Small intestine (tissue), 7 donors: ENCODE data around the gene RTF1. TPM values are rescaled to one million over a fixed set of nuclear protein-coding genes. Genes with fewer than 3 reads are reported as not detected.
A peak's percentile ranks its signal among the peaks of the same experiment; 100 is the strongest.
"Not testable (repeated sequence)": the region's sequence is repeated elsewhere in the genome, so short reads cannot be mapped to it uniquely, and the experiment has no call there.

Source experiments
- DNase-seq, 2 donors: peaks; one replicate each; pipeline versions ENCODE4 v3.0.0 to v3.0.0-alpha.2; 2013
- FAIRE-seq: peaks from 2 replicates; lab custom pipeline; 2012; peaks lifted over from hg19 to GRCh38; lab: Jason Lieb, UNC
- H3K27ac ChIP-seq, 3 donors: one replicate each; pipeline ENCODE4 v1.5.1; 2013; ENCODE audit warnings: low read length in 2 of 3, mild to moderate bottlenecking in 2 of 3, control low read depth in 1 of 3, inconsistent platforms in 1 of 3, low read depth in 1 of 3, moderate library complexity in 1 of 3
- H3K27me3 ChIP-seq, 3 donors: one replicate each; pipeline ENCODE4 v1.6.1; 2013; ENCODE audit warnings: low read length in 3 of 3, inconsistent platforms in 1 of 3; ENCODE audit not compliant: control insufficient read depth in 3 of 3, insufficient read depth in 3 of 3
- H3K36me3 ChIP-seq, 3 donors: one replicate each; pipeline ENCODE4 v1.6.1; 2013; ENCODE audit warnings: low read length in 3 of 3, inconsistent platforms in 1 of 3, low read depth in 1 of 3, mild to moderate bottlenecking in 1 of 3, moderate library complexity in 1 of 3; ENCODE audit not compliant: control insufficient read depth in 3 of 3, insufficient read depth in 2 of 3
- H3K4me1 ChIP-seq, 3 donors: one replicate each; pipeline ENCODE4 v1.6.1; 2013; ENCODE audit warnings: low read length in 2 of 3, inconsistent platforms in 1 of 3, low read depth in 1 of 3, mild to moderate bottlenecking in 1 of 3, moderate library complexity in 1 of 3; ENCODE audit not compliant: control insufficient read depth in 3 of 3, insufficient read depth in 2 of 3
- H3K4me3 ChIP-seq, 3 donors: one replicate each; pipeline ENCODE4 v1.5.1; 2013; ENCODE audit warnings: low read length in 3 of 3, control low read depth in 1 of 3, inconsistent platforms in 1 of 3, low read depth in 1 of 3, mild to moderate bottlenecking in 1 of 3, moderate library complexity in 1 of 3
- H3K9me3 ChIP-seq, 2 donors: one replicate each; pipeline ENCODE4 v1.6.1; 2013; ENCODE audit warnings: low read depth in 1 of 2, low read length in 1 of 2; ENCODE audit not compliant: control insufficient read depth in 2 of 2, insufficient read depth in 1 of 2
- WGBS, 3 donors: extraction: QIAGEN DNeasy Blood & Tissue Kit; methylation state at CpG; one replicate each; pipeline ENCODE4 v1.1.7; 2013; 5-methylcytosine and 5-hydroxymethylcytosine counted together
- polyA plus RNA-seq, 4 donors: library from polyadenylated mRNA; stranded (reverse) in 3 of 4; unstranded in 1 of 4; fragments of 200-250 nt in 3 of 4; fragments of 120-200 nt in 1 of 4; gene quantifications; one replicate each; pipeline versions ENCODE4 v1.2.1 to v1.2.3, GENCODE V29; 2013
- donor health status: healthy with polysubstance abuse.
- donor health status: control.
- donor health status: control.
- donor health status: Bipolar disorder and iron deficiency.
- donor health status: healthy.

Gene RTF1
- polyA plus RNA-seq, 4 donors, result 18.0 to 38.4 (median 25.0) TPM

DNA sequence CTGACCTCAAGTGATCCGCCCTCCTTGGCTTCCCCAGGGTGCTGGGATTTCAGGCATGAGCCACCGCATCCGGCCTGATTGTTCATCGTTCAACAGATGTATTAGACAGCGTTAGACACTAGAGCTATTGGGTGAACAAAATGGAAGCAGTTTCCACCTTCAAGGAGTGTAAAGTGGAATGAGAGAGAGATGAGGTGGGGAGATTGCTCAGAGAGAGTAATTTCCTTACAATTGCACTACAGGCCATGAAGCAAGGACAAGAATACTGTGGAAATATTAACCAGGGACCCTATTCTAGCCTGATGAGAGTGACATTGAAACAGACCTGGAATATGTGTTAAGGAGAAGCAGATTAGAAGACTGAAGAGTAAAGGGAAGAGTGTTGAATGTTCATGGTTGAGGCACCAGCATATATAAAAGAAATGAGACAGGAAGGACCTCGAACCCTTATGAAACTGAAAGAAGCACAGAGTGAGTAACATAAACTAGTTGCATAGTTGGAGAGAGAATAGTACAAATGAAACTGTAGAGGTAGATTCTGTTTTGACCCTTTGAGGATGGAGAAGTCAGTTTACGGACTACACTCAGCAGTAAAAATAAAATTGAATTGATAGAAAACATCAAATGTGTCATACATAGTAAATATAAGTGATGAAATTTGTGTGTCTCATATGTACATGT lies 7.2 kb downstream of the RTF1 start:
- Histone ChIP-seq H3K4me3 (no peak overlapping the region), H3K27me3 (no peaks in the 10 kb centered on the region), H3K4me1 (peaks cover 0 to 3% (median 1%) of the 10 kb centered on the region in 3 donors), H3K36me3 (peaks cover 0 to 6% (median 0%) of the 10 kb centered on the region in 3 donors), H3K9me3 (no peaks in the 10 kb centered on the region), H3K27ac (peak overlapping the region in 1 of 3 donors; percentile 62)
- FAIRE-seq (no peak), DNase-seq (no peak)
- 82 to 89% (median 85%) methylated on average over 7 of the region's 7 CpGs for WGBS, 3 donors

DNA sequence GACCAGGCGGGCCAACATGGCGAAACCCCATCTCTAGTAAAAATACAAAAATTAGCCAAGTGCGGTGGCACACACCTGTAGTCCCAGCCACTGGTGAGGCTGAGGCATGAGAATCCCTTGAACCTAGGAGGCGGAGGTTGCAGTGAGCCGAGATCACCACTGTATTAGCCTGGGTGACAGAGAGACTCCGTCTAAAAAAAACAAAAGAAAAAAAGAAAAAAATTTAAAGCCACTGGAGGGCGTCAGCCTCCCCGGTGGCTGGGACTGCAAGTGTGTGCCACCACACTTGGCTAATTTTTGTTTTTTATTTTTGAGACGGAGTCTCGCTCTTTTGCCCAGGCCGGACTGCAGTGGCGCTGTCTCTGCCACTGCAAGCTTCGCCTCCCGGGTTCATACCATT lies 7.9 kb downstream of the RTF1 start:
- peaks cover 0 to 3% (median 3%) of the 10 kb centered on the region in 3 donors for H3K4me1 ChIP-seq
- FAIRE-seq, result no peak
- no peak overlapping the region for H3K4me3 ChIP-seq
- DNase-seq, result no peak
- peaks cover 0 to 6% (median 0%) of the 10 kb centered on the region in 3 donors for H3K36me3 ChIP-seq
- no peak overlapping the region for H3K27ac ChIP-seq
- WGBS, 3 donors, result 91 to 94% (median 94%) methylated on average over 14 of the region's 14 CpGs
- no peaks in the 10 kb centered on the region for H3K27me3 ChIP-seq
- no peaks in the 10 kb centered on the region for H3K9me3 ChIP-seq

DNA sequence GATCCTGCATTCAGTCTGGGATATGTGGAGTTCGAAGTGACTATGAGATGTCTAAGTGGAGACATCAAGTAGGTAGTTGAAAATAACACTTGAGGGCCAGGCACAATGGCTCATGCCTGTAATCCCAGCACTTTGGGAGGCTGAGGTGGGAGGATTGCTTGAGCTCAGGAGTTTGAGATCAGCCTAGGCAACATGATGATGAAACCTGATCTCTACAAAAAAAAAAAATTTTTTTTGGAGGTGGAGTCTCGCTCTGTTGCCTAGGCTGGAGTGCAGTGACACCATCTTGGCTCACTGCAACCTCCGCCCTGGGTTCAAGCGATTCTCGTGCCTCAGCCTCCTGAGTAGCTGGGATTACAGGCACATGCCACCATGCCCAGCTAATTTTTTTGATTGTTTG lies 9.0 kb downstream of the RTF1 start:
- H3K4me3 ChIP-seq, H3K36me3 ChIP-seq, H3K27ac ChIP-seq, DNase-seq, FAIRE-seq, H3K27me3 ChIP-seq, H3K9me3 ChIP-seq, H3K4me1 ChIP-seq: not testable (repeated sequence)
- 95 to 96% (median 95%) methylated on average over 5 of the region's 5 CpGs for WGBS, 3 donors

DNA sequence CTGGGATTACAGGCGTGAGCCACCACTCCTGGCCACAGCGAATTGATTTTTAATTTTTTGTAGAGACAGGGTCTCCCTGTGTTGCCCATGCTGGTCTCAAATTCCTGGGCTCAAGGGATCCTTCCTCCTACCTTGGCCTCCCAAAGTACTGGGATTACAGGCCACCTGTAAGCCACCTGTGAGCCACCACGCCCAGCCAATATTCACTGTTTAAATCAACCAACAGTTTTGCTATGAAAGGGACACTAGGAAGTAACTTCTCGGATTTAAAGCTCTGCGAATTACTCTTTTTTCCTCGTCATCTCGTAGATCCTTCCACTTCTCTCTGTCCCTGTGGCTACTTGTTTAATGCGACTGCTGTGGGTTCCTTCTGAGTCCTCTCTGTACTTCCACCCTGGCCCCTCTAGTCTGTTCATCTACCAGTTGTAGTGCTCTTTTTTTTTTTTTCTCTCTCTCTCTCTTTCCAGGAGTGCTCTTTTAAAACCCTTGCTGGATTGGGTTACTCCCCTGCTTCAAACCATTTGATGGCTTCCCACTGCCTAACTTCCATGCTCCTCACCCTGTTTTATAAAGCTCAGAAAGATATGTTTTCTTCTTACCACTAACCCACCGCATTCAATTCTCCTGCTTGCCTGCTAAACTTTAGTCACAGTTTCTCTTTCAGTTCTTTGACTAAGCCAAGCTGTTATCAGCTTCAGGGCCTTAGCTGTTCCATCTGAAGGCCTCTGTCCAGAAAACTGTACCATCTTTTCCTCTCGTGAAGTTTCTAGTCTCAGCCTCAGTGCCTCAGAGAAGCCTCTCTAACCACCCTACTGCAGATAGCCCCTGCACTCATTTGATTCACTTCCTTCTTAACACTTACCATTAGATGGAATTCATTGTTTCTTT lies 12.4 kb downstream of the RTF1 start:
- H3K4me1 ChIP-seq, result peaks cover 0 to 3% (median 0%) of the 10 kb centered on the region in 3 donors
- no peak overlapping the region for H3K4me3 ChIP-seq
- DNase-seq (peak in 1 of 2 donors; percentile 59), FAIRE-seq (no peak)
- no peaks in the 10 kb centered on the region for H3K27me3 ChIP-seq
- no peaks in the 10 kb centered on the region for H3K9me3 ChIP-seq
- H3K27ac ChIP-seq, result peak overlapping the region; percentile 10 to 80 (median 57)
- 33 to 58% (median 38%) methylated on average over 10 of the region's 10 CpGs for WGBS, 3 donors
- H3K36me3 ChIP-seq, result peaks cover 0 to 25% (median 0%) of the 10 kb centered on the region in 3 donors

DNA sequence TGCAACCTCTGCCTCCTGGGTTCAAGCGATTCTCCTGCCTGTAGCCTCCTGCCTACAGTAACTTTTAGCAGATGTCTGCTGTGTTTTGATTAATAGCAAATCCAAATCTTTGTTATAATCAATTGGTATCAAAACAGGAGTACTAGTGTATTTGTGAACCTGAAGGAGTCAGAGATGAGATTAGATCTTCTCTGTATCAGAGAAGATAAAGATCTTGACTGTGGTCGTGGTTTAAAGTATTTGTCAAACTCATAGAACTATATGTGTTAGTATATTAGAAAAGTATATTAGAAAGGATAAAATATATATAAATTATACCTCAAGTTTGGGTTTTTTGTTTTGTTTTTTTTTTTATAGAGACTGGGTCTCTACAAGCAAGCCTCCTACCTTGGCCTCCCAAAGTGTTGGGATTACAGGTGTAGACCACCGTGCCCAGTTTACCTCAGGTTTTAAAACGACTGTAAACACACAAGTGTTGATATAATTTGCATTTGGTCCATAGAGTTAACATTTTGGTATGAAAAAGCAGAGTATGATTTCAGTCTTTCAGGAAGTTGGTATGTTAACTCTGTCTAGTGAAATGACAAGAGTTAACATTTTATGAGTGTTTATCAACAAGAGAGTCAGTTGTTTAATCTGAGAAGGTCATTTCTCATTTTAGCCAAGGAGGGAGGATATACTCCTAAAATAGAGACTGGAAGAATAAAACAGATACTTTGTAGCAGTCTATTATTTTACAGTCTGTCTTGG lies 18.3 kb downstream of the RTF1 start:
- DNase-seq, result no peak
- no peaks in the 10 kb centered on the region for H3K9me3 ChIP-seq
- H3K27me3 ChIP-seq, result no peaks in the 10 kb centered on the region
- no peak for FAIRE-seq
- H3K27ac ChIP-seq, result no peak overlapping the region
- H3K4me3 ChIP-seq, result no peak overlapping the region
- no peaks in the 10 kb centered on the region for H3K4me1 ChIP-seq
- H3K36me3 ChIP-seq, result peaks cover 2 to 38% (median 4%) of the 10 kb centered on the region in 3 donors
- 75 to 80% (median 79%) methylated on average over 4 of the region's 4 CpGs for WGBS, 3 donors

DNA sequence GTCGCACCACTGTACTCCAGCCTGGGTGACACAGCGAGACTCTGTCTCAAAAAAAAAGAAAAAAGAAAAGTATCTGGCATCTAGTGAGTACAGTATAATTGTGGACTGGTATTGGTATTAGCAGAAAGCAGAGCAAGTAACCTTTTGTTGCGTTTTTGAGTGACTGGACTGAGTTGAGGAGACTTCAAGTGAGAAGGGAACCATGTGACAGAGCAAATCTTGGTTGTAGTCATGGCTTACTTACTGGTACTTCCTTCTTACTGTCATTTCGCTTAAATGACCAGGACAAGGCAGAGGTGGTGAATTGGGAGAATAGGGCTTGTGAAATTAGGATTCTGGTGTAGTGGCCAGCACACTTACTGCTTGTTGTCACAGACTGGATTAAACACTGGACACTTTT lies 20.6 kb downstream of the RTF1 start:
- Histone ChIP-seq H3K27me3 (no peaks in the 10 kb centered on the region), H3K27ac (no peak overlapping the region), H3K36me3 (peaks cover 2 to 42% (median 4%) of the 10 kb centered on the region in 3 donors), H3K9me3 (no peaks in the 10 kb centered on the region), H3K4me3 (no peak overlapping the region), H3K4me1 (no peaks in the 10 kb centered on the region)
- DNase-seq (no peak), FAIRE-seq (no peak)
- WGBS, 3 donors, result 93 to 96% (median 96%) methylated on average over 4 of the region's 4 CpGs

DNA sequence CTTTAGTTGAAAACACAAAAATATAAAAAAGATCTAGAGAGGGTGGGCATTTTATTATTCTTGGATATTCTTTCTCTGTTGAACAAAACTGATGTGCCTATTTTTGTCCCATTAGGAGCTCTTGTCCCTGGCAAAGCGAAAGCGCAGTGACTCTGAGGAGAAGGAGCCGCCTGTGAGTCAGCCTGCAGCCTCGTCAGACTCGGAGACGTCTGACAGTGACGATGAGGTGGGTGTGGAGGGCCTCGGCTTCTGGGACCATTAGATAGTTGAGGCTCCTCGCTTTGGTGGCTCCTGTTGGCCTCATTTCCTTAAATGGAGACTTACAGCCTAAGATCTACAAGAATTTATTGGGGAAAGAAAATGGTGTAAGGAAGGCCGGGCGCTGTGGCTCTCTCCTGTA lies 21.3 kb downstream of the RTF1 start:
- FAIRE-seq, result no peak

DNA sequence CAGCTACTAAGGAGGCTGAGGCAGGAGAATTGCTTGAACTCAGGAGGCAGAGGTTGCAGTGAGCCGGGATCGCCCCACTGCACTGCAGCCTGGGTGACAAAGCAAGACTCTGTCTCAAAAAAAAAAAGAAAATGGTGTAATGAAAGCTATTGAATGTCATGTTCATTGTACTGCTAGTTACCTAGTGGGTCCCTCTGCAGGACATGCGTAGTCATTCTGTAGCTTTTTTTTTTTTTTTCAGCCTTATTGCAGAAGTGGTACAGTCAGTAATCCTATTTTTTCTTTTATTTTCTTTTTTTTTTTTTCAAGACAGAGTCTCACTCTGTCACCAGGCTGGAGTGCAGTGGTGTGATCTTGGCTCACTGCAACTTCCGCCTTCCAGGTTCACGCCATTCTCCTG lies 21.9 kb downstream of the RTF1 start:
- DNase-seq, H3K4me3 ChIP-seq, FAIRE-seq, H3K27me3 ChIP-seq, H3K27ac ChIP-seq, H3K9me3 ChIP-seq, H3K4me1 ChIP-seq: not testable (repeated sequence)
- H3K36me3 ChIP-seq, result peaks cover 2 to 38% (median 6%) of the 10 kb centered on the region in 3 donors
- WGBS, 3 donors, result 94 to 98% (median 96%) methylated on average over 5 of the region's 5 CpGs

More for the DNA sequence above, 21.3 kb downstream of the RTF1 start:
- Histone ChIP-seq H3K27me3 (no peaks in the 10 kb centered on the region), H3K4me1 (no peaks in the 10 kb centered on the region), H3K4me3 (no peak overlapping the region), H3K9me3 (no peaks in the 10 kb centered on the region), H3K27ac (no peak overlapping the region), H3K36me3 (peaks cover 2 to 37% (median 6%) of the 10 kb centered on the region in 3 donors)
- no peak for DNase-seq
- WGBS, 3 donors, result 93 to 97% (median 96%) methylated on average over 11 of the region's 11 CpGs
